HG03571 (cell line): ENCODE results near the gene LARGE1.

Experiments used
- ATAC-seq: cut with Tn5 transposase; IDR thresholded peaks from one replicate; pipeline ENCODE4 v1.9.1; 2021; ENCODE audit not compliant: unreplicated experiment

LARGE1 gene

GRCh38 chr22:33456511-33456910 is 463.8 kb downstream of the LARGE1 start:
- ATAC-seq = no peak

GRCh38 chr22:33455036-33455435 is 465.2 kb downstream of the LARGE1 start:
- ATAC-seq = no peak

- no peak for ATAC-seq
These were observed 468.3 kb downstream of the LARGE1 start for GRCh38 chr22:33451866-33452469.

- no peak for ATAC-seq
These were observed 469.5 kb downstream of the LARGE1 start for GRCh38 chr22:33450756-33451155.

- no peak for ATAC-seq
These were observed 472.5 kb downstream of the LARGE1 start for GRCh38 chr22:33447733-33448132.

- ATAC-seq = no peak
These were observed 476.6 kb downstream of the LARGE1 start for GRCh38 chr22:33443683-33444082.

- no peak for ATAC-seq
These were observed 479.5 kb downstream of the LARGE1 start for GRCh38 chr22:33440756-33441155.

- no peak for ATAC-seq
These were observed 482.0 kb downstream of the LARGE1 start for GRCh38 chr22:33438273-33438672.

- no peak for ATAC-seq
These were observed 489.0 kb downstream of the LARGE1 start for GRCh38 chr22:33431300-33431699.

GRCh38 chr22:33429281-33429680 is 491.0 kb downstream of the LARGE1 start:
- no peak for ATAC-seq

- no peak for ATAC-seq
These were observed 492.8 kb downstream of the LARGE1 start for GRCh38 chr22:33427461-33427860.

- ATAC-seq = no peak
These were observed 493.8 kb downstream of the LARGE1 start for GRCh38 chr22:33426451-33426850.

GRCh38 chr22:33421859-33422258 is 498.4 kb downstream of the LARGE1 start:
- ATAC-seq = no peak

GRCh38 chr22:33418484-33418883 is 501.8 kb downstream of the LARGE1 start:
- ATAC-seq = no peak

GRCh38 chr22:33415401-33415800 is 504.9 kb downstream of the LARGE1 start:
- no peak for ATAC-seq

- no peak for ATAC-seq
These were observed 511.2 kb downstream of the LARGE1 start for GRCh38 chr22:33409079-33409478.

- no peak for ATAC-seq
These were observed 515.1 kb downstream of the LARGE1 start for GRCh38 chr22:33405194-33405593.

- no peak for ATAC-seq
These were observed 515.6 kb downstream of the LARGE1 start for GRCh38 chr22:33404723-33405122.

- ATAC-seq = no peak
These were observed 518.0 kb downstream of the LARGE1 start for GRCh38 chr22:33402325-33402724.

- no peak for ATAC-seq
These were observed 519.0 kb downstream of the LARGE1 start for GRCh38 chr22:33401291-33401690.

GRCh38 chr22:33400891-33401290 is 519.4 kb downstream of the LARGE1 start:
- no peak for ATAC-seq

- ATAC-seq = no peak
These were observed 520.0 kb downstream of the LARGE1 start for GRCh38 chr22:33400061-33400840.
